GM03348 (cell line): ENCODE results near the gene GJB3.
"Not testable (repeated sequence)": the region's sequence is repeated elsewhere in the genome, so short reads cannot be mapped to it uniquely, and the experiment has no call there.

Source experiments
- DNase-seq: peaks from one replicate; pipeline ENCODE4 v3.0.0; 2012; ENCODE audit warnings: low spot score

The GJB3 gene

GRCh38 chr1:34761176-34761761, 19.7 kb upstream of the GJB3 start:
- no peak for DNase-seq

GRCh38 chr1:34761776-34762307, 19.2 kb upstream of the GJB3 start:
- no peak for DNase-seq

GRCh38 chr1:34762474-34763141, 18.4 kb upstream of the GJB3 start:
- DNase-seq, result no peak

DNA sequence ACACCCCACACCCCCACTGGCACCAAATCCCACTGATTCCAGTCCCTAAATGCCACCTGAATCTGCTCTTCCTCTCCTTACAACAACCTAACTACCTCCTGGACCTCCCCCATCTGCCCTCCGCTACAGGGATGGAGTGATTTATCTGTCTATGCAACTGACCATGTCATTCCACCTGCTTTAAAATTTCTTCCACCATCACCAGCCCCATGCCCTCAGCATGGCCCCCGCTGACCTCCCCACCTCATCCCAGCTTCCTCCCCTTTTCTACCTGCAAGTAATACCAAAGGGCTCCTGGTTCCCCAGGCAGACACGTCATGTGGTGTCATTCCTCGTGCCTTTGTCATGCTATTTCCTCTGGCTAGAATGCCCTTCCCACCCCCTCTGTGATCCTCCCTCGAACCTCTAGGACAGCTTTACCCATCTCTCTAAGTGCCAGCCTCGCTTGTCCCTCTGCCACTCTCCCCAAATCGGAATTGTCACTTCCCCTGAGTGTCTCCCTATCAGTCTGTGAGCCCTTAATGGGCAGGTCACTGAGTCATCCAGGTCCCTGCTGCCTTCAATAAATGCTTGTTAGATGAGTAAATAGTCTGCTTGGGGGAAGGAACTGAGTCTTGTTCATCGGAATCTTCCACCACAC, 17.8 kb upstream of the GJB3 start:
- peak; percentile 48 for DNase-seq

DNA sequence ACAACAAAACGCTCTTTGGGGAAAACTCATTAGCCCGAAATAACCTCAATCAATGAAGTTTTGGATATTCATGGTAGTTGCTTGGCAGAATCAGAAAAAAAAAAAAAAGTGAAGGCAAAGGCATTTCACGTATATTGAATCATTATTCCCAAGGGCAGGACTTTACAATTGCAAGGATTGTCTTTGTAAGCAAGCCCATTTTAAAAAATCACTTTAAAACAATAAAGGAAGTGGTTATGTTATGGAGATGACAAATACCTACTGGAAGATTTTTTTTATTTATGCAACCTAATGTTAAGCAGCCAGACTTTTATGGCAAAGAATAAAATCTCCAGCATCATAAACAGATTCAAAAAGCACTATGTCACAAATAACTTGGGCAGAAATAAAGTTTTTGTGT, 12.2 kb upstream of the GJB3 start:
- DNase-seq, result no peak

GRCh38 chr1:34770891-34771504, 10.0 kb upstream of the GJB3 start:
- DNase-seq, result no peak

DNA sequence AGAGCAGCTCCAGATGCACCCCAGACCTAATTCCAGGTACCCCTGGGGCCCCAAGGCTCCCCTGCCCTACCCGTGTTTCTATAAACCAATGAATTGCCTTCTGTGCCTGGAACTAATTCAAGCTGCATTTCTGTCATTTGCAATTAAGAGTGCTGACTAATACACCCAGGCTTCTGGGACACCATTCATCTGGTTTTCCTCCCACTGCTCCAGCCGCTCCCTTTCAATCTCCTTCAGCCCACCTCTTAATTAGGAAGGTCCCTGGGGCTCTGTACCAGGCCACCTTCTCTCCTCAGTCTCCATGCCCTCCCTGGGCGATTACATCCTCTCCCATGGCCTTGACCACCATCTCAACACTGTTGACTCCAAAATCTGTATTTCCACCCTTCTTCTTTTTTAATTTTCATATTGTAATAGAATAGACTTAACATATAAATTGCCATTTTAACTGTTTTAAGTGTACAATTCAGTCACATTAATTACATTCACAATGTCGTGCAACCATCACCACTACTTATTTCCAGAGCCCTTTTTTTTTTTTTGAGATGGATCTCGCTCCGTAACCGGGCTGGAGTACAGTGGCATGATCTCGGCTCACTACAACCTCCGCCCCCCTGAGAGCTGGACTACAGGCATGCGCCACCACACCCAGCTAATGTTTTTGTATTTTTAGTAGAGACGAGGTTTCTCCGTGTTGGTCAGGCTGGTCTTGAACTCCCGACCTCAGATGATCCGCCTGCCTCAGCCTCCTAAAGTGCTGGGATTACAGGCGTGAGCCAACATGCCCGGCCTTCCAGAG, 9.2 kb upstream of the GJB3 start:
- no peak for DNase-seq

DNA sequence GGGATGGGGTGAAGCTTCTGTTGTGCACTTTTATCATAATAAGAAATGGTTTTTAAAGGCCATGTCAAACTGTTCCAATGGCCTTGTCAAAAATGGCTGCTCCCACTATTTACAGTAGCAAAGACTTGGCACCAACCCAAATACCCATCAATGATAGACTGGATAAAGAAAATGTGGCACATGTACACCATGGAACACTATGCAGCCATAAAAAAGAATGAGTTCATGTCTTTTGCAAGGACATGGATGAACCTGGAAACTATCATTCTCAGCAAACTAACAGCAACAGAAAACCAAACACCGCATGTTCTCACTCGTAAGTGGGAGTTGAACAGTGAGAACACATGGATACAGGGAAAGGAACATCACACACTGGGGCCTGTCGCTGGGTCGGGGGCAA, 7.9 kb upstream of the GJB3 start:
- not testable (repeated sequence) for DNase-seq

- DNase-seq, result no peak
These were observed 6.1 kb upstream of the GJB3 start for GRCh38 chr1:34774957-34775356.

- DNase-seq, result no peak
These were observed 4.1 kb upstream of the GJB3 start for GRCh38 chr1:34776911-34777310.

DNA sequence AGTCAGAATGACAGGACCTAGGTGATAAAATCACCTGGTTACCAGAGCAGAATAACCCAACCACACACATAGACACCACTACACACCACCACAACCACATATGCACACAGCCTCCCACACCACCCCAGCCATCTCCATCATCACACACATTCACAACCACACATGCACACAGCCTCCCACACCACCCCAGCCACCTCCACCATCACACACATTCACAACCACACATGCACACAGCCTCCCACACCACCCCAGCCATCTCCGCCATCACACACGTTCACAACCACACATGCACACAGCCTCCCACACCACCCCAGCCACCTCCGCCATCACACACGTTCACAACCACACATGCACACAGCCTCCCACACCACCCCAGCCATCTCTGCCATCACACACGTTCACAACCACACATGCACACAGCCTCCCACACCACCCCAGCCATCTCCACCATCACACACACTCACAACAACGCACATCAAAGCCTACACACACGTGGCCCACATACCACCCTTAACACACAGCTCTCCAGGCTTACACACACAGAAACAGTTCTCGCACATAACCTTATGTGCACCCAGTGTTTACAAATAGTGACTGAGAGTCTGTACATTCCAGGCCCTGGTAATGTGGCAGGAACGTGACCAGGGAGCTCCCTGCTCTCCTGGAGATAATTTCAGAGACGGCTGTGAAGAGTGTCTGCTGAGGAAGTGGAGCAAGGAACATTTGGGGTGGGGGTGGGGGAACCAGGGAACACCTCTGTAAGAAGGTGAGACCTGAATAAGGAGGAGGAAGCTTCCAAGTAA, 3.3 kb upstream of the GJB3 start:
- no peak for DNase-seq

DNA sequence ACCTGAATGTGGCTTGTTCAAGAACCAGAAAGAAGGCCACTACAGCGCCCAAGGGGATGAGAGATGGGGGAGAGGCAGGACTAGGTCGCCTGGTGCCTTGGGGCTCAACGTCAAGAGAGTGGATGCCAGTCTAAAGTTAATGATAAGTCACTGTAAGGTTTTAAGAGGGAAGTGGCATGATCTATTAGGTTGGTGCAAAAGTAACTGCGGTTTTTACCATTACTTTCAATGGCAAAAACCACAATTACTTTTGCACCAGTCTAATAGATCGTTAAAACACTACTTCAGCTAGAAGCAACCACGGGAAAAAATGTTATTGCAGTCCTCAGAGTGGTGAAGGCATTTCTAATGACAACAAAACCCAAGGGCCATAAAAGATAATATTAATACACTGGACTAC, 2.6 kb upstream of the GJB3 start:
- DNase-seq, result no peak

GRCh38 chr1:34779005-34779404, 2.0 kb upstream of the GJB3 start:
- DNase-seq, result no peak

GRCh38 chr1:34779526-34779925, 1.5 kb upstream of the GJB3 start:
- no peak for DNase-seq

DNA sequence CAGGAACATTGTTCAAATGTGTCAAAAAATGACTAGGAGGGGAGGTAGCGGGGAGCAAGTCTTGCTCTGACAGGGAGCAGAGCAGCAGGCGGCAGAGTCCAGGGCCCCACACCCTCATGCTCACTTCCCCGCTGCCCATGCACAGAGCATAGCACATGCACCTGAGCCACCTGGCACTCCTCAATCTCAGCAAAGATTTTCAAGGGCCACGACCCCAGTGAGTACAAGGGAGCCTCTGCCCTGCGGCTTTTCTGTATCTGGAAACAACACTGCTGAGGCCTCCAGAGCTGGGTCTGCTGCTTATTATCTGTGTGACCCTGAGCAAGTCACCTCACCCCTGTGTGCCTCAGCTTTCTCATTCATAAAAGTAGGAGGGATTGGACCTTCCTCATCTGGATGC, 1.1 kb upstream of the GJB3 start:
- DNase-seq, result no peak

- DNase-seq, result no peak
These were observed 486 bp upstream of the GJB3 start for GRCh38 chr1:34780528-34780927.

DNA sequence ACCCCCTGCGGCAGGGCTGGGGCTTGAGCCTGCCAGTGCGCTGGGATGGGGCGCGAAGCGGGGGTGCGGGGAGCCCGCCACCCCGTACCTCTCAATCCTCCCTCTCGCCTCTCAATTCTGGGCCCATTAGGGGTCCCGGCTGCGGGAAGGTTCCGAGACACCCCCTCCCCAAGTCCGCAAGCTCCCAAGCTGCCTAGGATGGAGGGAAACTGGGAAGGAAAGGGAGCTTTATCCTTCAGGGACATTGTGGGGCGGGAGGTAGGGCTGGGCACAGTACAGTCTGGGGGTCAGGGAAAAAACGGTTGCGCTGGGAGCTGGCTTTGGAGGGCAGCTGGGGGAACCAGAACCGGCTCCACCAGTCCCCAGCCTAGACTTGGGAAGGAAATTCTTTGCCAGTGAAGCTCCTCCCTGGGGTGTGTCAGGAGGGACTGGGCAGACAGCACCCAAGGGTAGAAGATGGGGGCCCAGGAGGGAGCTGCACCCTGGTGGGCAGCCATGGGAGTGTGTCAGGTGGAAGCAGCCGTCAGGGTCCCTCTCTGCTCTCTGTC, 904 bp downstream of the GJB3 start:
- no peak for DNase-seq

DNA sequence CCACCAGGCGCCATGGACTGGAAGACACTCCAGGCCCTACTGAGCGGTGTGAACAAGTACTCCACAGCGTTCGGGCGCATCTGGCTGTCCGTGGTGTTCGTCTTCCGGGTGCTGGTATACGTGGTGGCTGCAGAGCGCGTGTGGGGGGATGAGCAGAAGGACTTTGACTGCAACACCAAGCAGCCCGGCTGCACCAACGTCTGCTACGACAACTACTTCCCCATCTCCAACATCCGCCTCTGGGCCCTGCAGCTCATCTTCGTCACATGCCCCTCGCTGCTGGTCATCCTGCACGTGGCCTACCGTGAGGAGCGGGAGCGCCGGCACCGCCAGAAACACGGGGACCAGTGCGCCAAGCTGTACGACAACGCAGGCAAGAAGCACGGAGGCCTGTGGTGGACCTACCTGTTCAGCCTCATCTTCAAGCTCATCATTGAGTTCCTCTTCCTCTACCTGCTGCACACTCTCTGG, 3.8 kb downstream of the GJB3 start:
- no peak for DNase-seq

- no peak for DNase-seq
These were observed 4.3 kb downstream of the GJB3 start for GRCh38 chr1:34785231-34785874.

DNA sequence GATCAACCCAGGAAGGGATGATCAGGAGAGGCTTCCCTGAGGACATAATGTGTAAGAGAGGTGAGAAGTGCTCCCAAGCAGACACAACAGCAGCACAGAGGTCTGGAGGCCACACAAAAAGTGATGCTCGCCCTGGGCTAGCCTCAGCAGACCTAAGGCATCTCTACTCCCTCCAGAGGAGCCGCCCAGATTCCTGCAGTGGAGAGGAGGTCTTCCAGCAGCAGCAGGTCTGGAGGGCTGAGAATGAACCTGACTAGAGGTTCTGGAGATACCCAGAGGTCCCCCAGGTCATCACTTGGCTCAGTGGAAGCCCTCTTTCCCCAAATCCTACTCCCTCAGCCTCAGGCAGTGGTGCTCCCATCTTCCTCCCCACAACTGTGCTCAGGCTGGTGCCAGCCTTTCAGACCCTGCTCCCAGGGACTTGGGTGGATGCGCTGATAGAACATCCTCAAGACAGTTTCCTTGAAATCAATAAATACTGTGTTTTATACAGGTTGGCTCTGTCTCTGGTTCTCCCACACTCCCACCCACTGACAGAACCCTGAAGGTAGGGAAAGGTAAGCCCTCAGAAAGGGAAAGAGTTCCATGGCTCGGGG, 5.0 kb downstream of the GJB3 start:
- no peak for DNase-seq
